Measurements from ENCODE around the gene ARF6. TPM values are rescaled to one million over a fixed set of nuclear protein-coding genes. Genes with fewer than 3 reads are reported as not detected.

The ARF6 gene
- total RNA-seq, 3 donors from 2014 or later (not counting 1 experiment from before 2014, with no cell fraction given): 124 to 132 (median 128) TPM

GRCh38 chr14:49904270-49904669 is 11.4 kb downstream of the ARF6 start:
- Mint-ChIP-seq H3K27ac (no peak overlapping the region), H3K9me3 (no peaks in the 10 kb centered on the region), H3K4me3 (no peak overlapping the region), H3K27me3 (ENCODE audit: low read depth in 2 of 2) (no peaks in the 10 kb centered on the region), H3K4me1 (peaks cover 31 to 39% of the 10 kb centered on the region in 2 donors), H3K36me3 (no peaks in the 10 kb centered on the region)
- TF ChIP-seq, protein P1, sequence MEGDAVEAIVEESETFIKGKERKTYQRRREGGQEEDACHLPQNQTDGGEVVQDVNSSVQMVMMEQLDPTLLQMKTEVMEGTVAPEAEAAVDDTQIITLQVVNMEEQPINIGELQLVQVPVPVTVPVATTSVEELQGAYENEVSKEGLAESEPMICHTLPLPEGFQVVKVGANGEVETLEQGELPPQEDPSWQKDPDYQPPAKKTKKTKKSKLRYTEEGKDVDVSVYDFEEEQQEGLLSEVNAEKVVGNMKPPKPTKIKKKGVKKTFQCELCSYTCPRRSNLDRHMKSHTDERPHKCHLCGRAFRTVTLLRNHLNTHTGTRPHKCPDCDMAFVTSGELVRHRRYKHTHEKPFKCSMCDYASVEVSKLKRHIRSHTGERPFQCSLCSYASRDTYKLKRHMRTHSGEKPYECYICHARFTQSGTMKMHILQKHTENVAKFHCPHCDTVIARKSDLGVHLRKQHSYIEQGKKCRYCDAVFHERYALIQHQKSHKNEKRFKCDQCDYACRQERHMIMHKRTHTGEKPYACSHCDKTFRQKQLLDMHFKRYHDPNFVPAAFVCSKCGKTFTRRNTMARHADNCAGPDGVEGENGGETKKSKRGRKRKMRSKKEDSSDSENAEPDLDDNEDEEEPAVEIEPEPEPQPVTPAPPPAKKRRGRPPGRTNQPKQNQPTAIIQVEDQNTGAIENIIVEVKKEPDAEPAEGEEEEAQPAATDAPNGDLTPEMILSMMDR (IDR thresholded peaks at IDR 0.05): no peak
- no peak for ATAC-seq
- peaks cover 16% of the 10 kb centered on the region for H3K4me1 ChIP-seq (ENCODE audit: control insufficient read depth, insufficient read depth, low read length)
- H3K4me3 ChIP-seq (ENCODE audit: low read length): no peak overlapping the region
- no peaks in the 10 kb centered on the region for H3K27me3 ChIP-seq (ENCODE audit: control insufficient read depth, insufficient read depth, low read length)
- H3K9me3 ChIP-seq (ENCODE audit: control insufficient read depth, insufficient read depth, low read length): no peaks in the 10 kb centered on the region
- no peak for DNase-seq
- intact Hi-C loops (cut with micrococcal nuclease): no loop called here
- H3K36me3 ChIP-seq (ENCODE audit: control insufficient read depth, insufficient read depth, low read length): no peaks in the 10 kb centered on the region
- H3K27ac ChIP-seq (ENCODE audit: low read length): no peak overlapping the region

DNA sequence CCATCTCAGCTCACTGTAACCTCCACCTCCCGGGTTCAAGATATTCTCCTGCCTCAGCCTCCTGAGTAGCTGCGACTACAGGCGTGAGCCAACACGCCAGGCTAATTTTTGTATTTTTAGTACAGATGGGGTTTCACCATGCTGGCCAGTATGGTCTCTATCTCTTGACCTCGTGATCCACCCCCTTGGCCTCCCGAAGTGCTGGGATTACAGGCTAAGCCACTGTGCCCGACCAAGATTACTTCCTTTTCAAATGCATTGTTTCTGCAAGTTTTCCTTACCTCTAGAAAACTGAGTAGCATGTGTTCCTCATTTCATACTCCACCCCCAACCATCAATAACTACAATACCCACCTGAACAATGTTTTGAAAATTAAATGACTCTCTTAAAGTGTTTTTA is 13.1 kb downstream of the ARF6 start:
- ATAC-seq (no peak), DNase-seq (no peak)
- Histone ChIP-seq H3K27ac (ENCODE audit: low read length) (no peak overlapping the region), H3K27me3 (ENCODE audit: control insufficient read depth, insufficient read depth, low read length) (no peaks in the 10 kb centered on the region), H3K36me3 (ENCODE audit: control insufficient read depth, insufficient read depth, low read length) (no peaks in the 10 kb centered on the region), H3K4me1 (ENCODE audit: control insufficient read depth, insufficient read depth, low read length) (peaks cover 16% of the 10 kb centered on the region), H3K4me3 (ENCODE audit: low read length) (no peak overlapping the region), H3K9me3 (ENCODE audit: control insufficient read depth, insufficient read depth, low read length) (no peaks in the 10 kb centered on the region)
- Mint-ChIP-seq H3K27me3 (ENCODE audit: low read depth in 2 of 2) (no peaks in the 10 kb centered on the region), H3K36me3 (no peaks in the 10 kb centered on the region), H3K9me3 (no peaks in the 10 kb centered on the region), H3K4me1 (peaks cover 31 to 33% of the 10 kb centered on the region in 2 donors), H3K4me3 (peak overlapping the region; percentile 14), H3K27ac (peak overlapping the region in 1 of 2 donors; percentile 87)
- WGBS (ENCODE audit: insufficient coverage): 72% methylated on average over 7 of the region's 7 CpGs
- TF ChIP-seq, protein P1 (IDR thresholded peaks at IDR 0.05): no peak
- intact Hi-C loops (cut with micrococcal nuclease): no loop called here

DNA sequence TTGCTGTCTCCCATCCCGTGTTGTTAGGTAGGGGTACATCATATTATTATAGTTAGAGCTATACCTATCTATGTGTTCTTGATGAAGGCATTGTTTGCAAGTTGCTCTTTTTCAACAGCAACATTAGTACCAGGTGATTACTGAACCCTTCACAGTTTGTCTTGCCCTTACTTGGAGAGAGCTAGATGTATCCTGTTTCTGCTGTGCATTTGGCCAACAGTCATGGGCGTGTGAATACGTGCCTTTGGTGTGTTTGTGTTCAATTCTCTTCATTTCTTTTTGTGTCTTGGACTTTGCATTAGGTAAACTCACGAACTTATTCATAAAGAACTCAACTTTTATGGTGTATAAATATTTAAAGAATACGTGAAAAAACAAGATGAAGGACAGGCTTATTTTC is 14.3 kb downstream of the ARF6 start:
- H3K27ac Mint-ChIP-seq: peak overlapping the region; percentile 87 to 88
- WGBS (ENCODE audit: insufficient coverage): 100% methylated on average over 2 of the region's 5 CpGs
- H3K36me3 ChIP-seq (ENCODE audit: control insufficient read depth, insufficient read depth, low read length): no peaks in the 10 kb centered on the region
- H3K27ac ChIP-seq (ENCODE audit: low read length): no peak overlapping the region
- intact Hi-C loops (cut with micrococcal nuclease): no loop called here
- H3K9me3 Mint-ChIP-seq: no peaks in the 10 kb centered on the region
- H3K4me1 Mint-ChIP-seq: peaks cover 36 to 38% of the 10 kb centered on the region in 2 donors
- no peaks in the 10 kb centered on the region for H3K9me3 ChIP-seq (ENCODE audit: control insufficient read depth, insufficient read depth, low read length)
- TF ChIP-seq, protein P1 (IDR thresholded peaks at IDR 0.05): no peak
- H3K27me3 Mint-ChIP-seq (ENCODE audit: low read depth in 2 of 2): no peaks in the 10 kb centered on the region
- peaks cover 16% of the 10 kb centered on the region for H3K4me1 ChIP-seq (ENCODE audit: control insufficient read depth, insufficient read depth, low read length)
- peak overlapping the region; percentile 84 for H3K4me3 Mint-ChIP-seq
- DNase-seq (no peak), ATAC-seq (peak in 2 of 3 donors; percentile 28 to 43)
- no peaks in the 10 kb centered on the region for H3K36me3 Mint-ChIP-seq
- H3K4me3 ChIP-seq (ENCODE audit: low read length): no peak overlapping the region
- H3K27me3 ChIP-seq (ENCODE audit: control insufficient read depth, insufficient read depth, low read length): no peaks in the 10 kb centered on the region

GRCh38 chr14:49908433-49908782 is 15.5 kb downstream of the ARF6 start:
- no peak for DNase-seq
- Mint-ChIP-seq H3K4me1 (peaks cover 33 to 35% of the 10 kb centered on the region in 2 donors), H3K9me3 (no peaks in the 10 kb centered on the region), H3K36me3 (no peaks in the 10 kb centered on the region), H3K27me3 (ENCODE audit: low read depth in 2 of 2) (no peaks in the 10 kb centered on the region), H3K4me3 (peak overlapping the region; percentile 74), H3K27ac (peak overlapping the region; percentile 87 to 88)
- Histone ChIP-seq H3K9me3 (ENCODE audit: control insufficient read depth, insufficient read depth, low read length) (no peaks in the 10 kb centered on the region), H3K27me3 (ENCODE audit: control insufficient read depth, insufficient read depth, low read length) (no peaks in the 10 kb centered on the region), H3K27ac (ENCODE audit: low read length) (no peak overlapping the region), H3K36me3 (ENCODE audit: control insufficient read depth, insufficient read depth, low read length) (no peaks in the 10 kb centered on the region), H3K4me1 (ENCODE audit: control insufficient read depth, insufficient read depth, low read length) (peaks cover 16% of the 10 kb centered on the region), H3K4me3 (ENCODE audit: low read length) (no peak overlapping the region)
- no CpG with 5 or more reads among the region's 1 CpG for WGBS (ENCODE audit: insufficient coverage)
- TF ChIP-seq, protein P1 (IDR thresholded peaks at IDR 0.05): no peak
- intact Hi-C loops (cut with micrococcal nuclease): no loop called here
- ATAC-seq: no peak
